Mucosa of descending colon (tissue), 3 donors: ENCODE results near the gene ISOC2. TPM values are rescaled to one million over a fixed set of nuclear protein-coding genes. Genes with fewer than 3 reads are reported as not detected.

ENCODE experiments used
- ATAC-seq: fragments of 200-7000 bp; cut with Tn5 transposase; one replicate; pipeline ENCODE4 v1.9.1; 2020; ENCODE audit warnings: mild to moderate bottlenecking, moderate library complexity
- DNase-seq, 3 donors: peaks; one replicate each; pipeline ENCODE4 v3.0.0-alpha.2; 2020
- H3K36me3 ChIP-seq: fragments of 200-600 bp; one replicate; pipeline ENCODE4 v1.8.0; 2021; ENCODE audit warnings: low read depth, mild to moderate bottlenecking
- H3K4me1 ChIP-seq: fragments of 200-600 bp; one replicate; pipeline ENCODE4 v1.8.0; 2021; ENCODE audit warnings: low read depth, mild to moderate bottlenecking
- H3K4me3 ChIP-seq: fragments of 200-600 bp; one replicate; pipeline ENCODE4 v1.8.0; 2021; ENCODE audit warnings: mild to moderate bottlenecking
- H3K9me3 ChIP-seq: fragments of 200-600 bp; one replicate; pipeline ENCODE4 v1.8.0; 2021; ENCODE audit warnings: mild to moderate bottlenecking
- CTCF ChIP-seq: fragments of 200-600 bp; IDR thresholded peaks from one replicate; pipeline ENCODE4 v1.8.0; 2022; ENCODE audit warnings: antibody characterized with exemption, mild to moderate bottlenecking
- intact Hi-C, 2 donors: fragments of 100-400 bp; cut with DNase I in 1 of 2; cut with micrococcal nuclease in 1 of 2; formaldehyde crosslinking; loops; one replicate each; pipeline versions ENCODE4 v1.11.0 to v1.11.1; 2022; cut with DNase I, micrococcal nuclease
- long read RNA-seq, 2 donors: library from polyadenylated mRNA; unstranded; transcript quantifications; one replicate each; pipeline ENCODE4 v2.0.0, GENCODE V29; 2019 to 2021
- total RNA-seq, 3 donors: library from RNA; stranded (reverse); fragmentation: NEBNext Ultra II Directional in 2 of 3; extraction: Animal tissue kit (Norgen Biotek cat#: 25700) in 2 of 3; gene quantifications; one replicate each; pipeline versions ENCODE4 v1.2.1 to v1.2.4, GENCODE V29; 2021 to 2023
- donor health status: DM: no; HTN: no; CAD: no; lungs with moderate emphysema.
- donor health status: DM: no; HTN: no; CAD: no.
- donor health status: DM: no; HTN: yes; CAD: no.

The ISOC2 gene
- total RNA-seq: 10 to 100 TPM; 65.8 to 88.4 (median 86.9) TPM
- long read RNA-seq, donor 1, transcript ISOC2-202 (6 exons, 998 nt): major isoform, 11 of 19 reads
- long read RNA-seq, donor 1, partial matches to known transcripts: 1 of 19 reads
- long read RNA-seq, donor 1, other reads (novel, unspliced or antisense): 2 of 19 reads
- long read RNA-seq, donor 2, transcript ISOC2-202 (6 exons, 998 nt): major isoform, 20 of 21 reads
- long read RNA-seq, donor 2, partial matches to known transcripts: 0 of 21 reads
- long read RNA-seq, donor 2, other reads (novel, unspliced or antisense): 1 of 21 reads

- intact Hi-C loops: no loop called here
- peak; percentile 36 for TF ChIP-seq CTCF
- Histone ChIP-seq H3K36me3 (peaks cover 4% of the 10 kb centered on the region), H3K4me3 (peak within 1 kb of the TSS; percentile 68), H3K4me1 (peaks cover 10% of the 10 kb centered on the region), H3K9me3 (no peaks in the 10 kb centered on the region)
- ATAC-seq (peak; percentile 97), DNase-seq (peak; percentile 100)
Measured at GRCh38 chr19:55461259-55461973, at the start of gene ISOC2. TSS of gene ISOC2 (minus strand) at chr19:55461642. CDS start at chr19:55456486, 5,156 bp downstream.

GRCh38 chr19:55508120-55508519, 46.7 kb upstream of the ISOC2 start:
- Histone ChIP-seq H3K36me3 (no peaks in the 10 kb centered on the region), H3K4me3 (no peak overlapping the region), H3K4me1 (no peaks in the 10 kb centered on the region), H3K9me3 (no peaks in the 10 kb centered on the region)
- no peak for DNase-seq
- intact Hi-C loops: no loop called here
- no peak for TF ChIP-seq CTCF
- no peak for ATAC-seq

- no peaks in the 10 kb centered on the region for H3K36me3 ChIP-seq
- DNase-seq: no peak
- no peaks in the 10 kb centered on the region for H3K4me1 ChIP-seq
- no peak for ATAC-seq
- no peak for TF ChIP-seq CTCF
- H3K4me3 ChIP-seq: no peak overlapping the region
- no peaks in the 10 kb centered on the region for H3K9me3 ChIP-seq
- intact Hi-C loops: loop anchor here in 1 of 2 donors (2.0 kb wide), 1 partner anchor 36 kb away; no protein-coding TSS in a partner anchor
Measured at GRCh38 chr19:55504981-55505380, 43.5 kb upstream of the ISOC2 start.

GRCh38 chr19:55504252-55504603, 42.8 kb upstream of the ISOC2 start:
- H3K4me1 ChIP-seq: no peaks in the 10 kb centered on the region
- no peak overlapping the region for H3K4me3 ChIP-seq
- H3K36me3 ChIP-seq: no peaks in the 10 kb centered on the region
- no peak for DNase-seq
- no peaks in the 10 kb centered on the region for H3K9me3 ChIP-seq
- intact Hi-C loops: loop anchor here in 1 of 2 donors (2.0 kb wide), 1 partner anchor 35 kb away; no protein-coding TSS in a partner anchor
- ATAC-seq: no peak
- TF ChIP-seq CTCF: no peak

- H3K4me1 ChIP-seq: no peaks in the 10 kb centered on the region
- DNase-seq: peak; percentile 92 to 93 (median 92)
- ATAC-seq: peak; percentile 98
- no peaks in the 10 kb centered on the region for H3K36me3 ChIP-seq
- intact Hi-C loops: loop anchor here in 1 of 2 donors (2.0 kb wide), 1 partner anchor 35 kb away; no protein-coding TSS in a partner anchor
- H3K4me3 ChIP-seq: no peak overlapping the region
- peak; percentile 98 for TF ChIP-seq CTCF
- no peaks in the 10 kb centered on the region for H3K9me3 ChIP-seq
Measured at GRCh38 chr19:55503502-55504251, 42.2 kb upstream of the ISOC2 start.
